Mucosa of descending colon (tissue), 3 donors: ENCODE data around the gene SYTL1. TPM values are rescaled to one million over a fixed set of nuclear protein-coding genes. Genes with fewer than 3 reads are reported as not detected.

Experiments used
- ATAC-seq: fragments of 200-7000 bp; cut with Tn5 transposase; one replicate; pipeline ENCODE4 v1.9.1; 2020; ENCODE audit warnings: mild to moderate bottlenecking, moderate library complexity
- DNase-seq, 3 donors: peaks; one replicate each; pipeline ENCODE4 v3.0.0-alpha.2; 2020
- H3K36me3 ChIP-seq: fragments of 200-600 bp; one replicate; pipeline ENCODE4 v1.8.0; 2021; ENCODE audit warnings: low read depth, mild to moderate bottlenecking
- H3K4me1 ChIP-seq: fragments of 200-600 bp; one replicate; pipeline ENCODE4 v1.8.0; 2021; ENCODE audit warnings: low read depth, mild to moderate bottlenecking
- H3K4me3 ChIP-seq: fragments of 200-600 bp; one replicate; pipeline ENCODE4 v1.8.0; 2021; ENCODE audit warnings: mild to moderate bottlenecking
- H3K9me3 ChIP-seq: fragments of 200-600 bp; one replicate; pipeline ENCODE4 v1.8.0; 2021; ENCODE audit warnings: mild to moderate bottlenecking
- CTCF ChIP-seq: fragments of 200-600 bp; IDR thresholded peaks from one replicate; pipeline ENCODE4 v1.8.0; 2022; ENCODE audit warnings: antibody characterized with exemption, mild to moderate bottlenecking
- intact Hi-C, 2 donors: fragments of 100-400 bp; cut with DNase I in 1 of 2; cut with micrococcal nuclease in 1 of 2; formaldehyde crosslinking; loops; one replicate each; pipeline versions ENCODE4 v1.11.0 to v1.11.1; 2022; cut with DNase I, micrococcal nuclease
- total RNA-seq, 3 donors: library from RNA; stranded (reverse); fragmentation: NEBNext Ultra II Directional in 2 of 3; extraction: Animal tissue kit (Norgen Biotek cat#: 25700) in 2 of 3; gene quantifications; one replicate each; pipeline versions ENCODE4 v1.2.1 to v1.2.4, GENCODE V29; 2021 to 2023
- donor health status: DM: no; HTN: no; CAD: no; lungs with moderate emphysema.
- donor health status: DM: no; HTN: no; CAD: no.
- donor health status: DM: no; HTN: yes; CAD: no.

SYTL1 gene
- total RNA-seq, 3 donors from 2014 or later, result 4.2 to 9.7 (median 8.7) TPM

- no peak for TF ChIP-seq CTCF
- H3K4me1 ChIP-seq, result peaks cover 3% of the 10 kb centered on the region
- ATAC-seq, result no peak
- no peaks in the 10 kb centered on the region for H3K9me3 ChIP-seq
- no peak for DNase-seq
- intact Hi-C loops, result loop anchor here (5.0 kb wide), 2 partner anchors 85 to 90 kb away; partner anchors contain the start of gene GPR3 (in 1 of the 2)
- no peak overlapping the region for H3K4me3 ChIP-seq
- no peaks in the 10 kb centered on the region for H3K36me3 ChIP-seq
These were observed 39.2 kb upstream of the SYTL1 start for GRCh38 chr1:27302612-27303011.

- no peak for TF ChIP-seq CTCF
- H3K4me1 ChIP-seq, result peaks cover 3% of the 10 kb centered on the region
- DNase-seq (no peak), ATAC-seq (no peak)
- no peaks in the 10 kb centered on the region for H3K36me3 ChIP-seq
- intact Hi-C loops, result loop anchor here (5.0 kb wide), 2 partner anchors 84 to 89 kb away; partner anchors contain the start of gene GPR3 (in 1 of the 2)
- H3K4me3 ChIP-seq, result no peak overlapping the region
- no peaks in the 10 kb centered on the region for H3K9me3 ChIP-seq
These were observed 38.3 kb upstream of the SYTL1 start for GRCh38 chr1:27303509-27303908.

GRCh38 chr1:27306071-27306470 lies 35.8 kb upstream of the SYTL1 start:
- intact Hi-C loops, result no loop called here
- no peaks in the 10 kb centered on the region for H3K9me3 ChIP-seq
- peaks cover 1% of the 10 kb centered on the region for H3K4me1 ChIP-seq
- H3K4me3 ChIP-seq, result no peak overlapping the region
- TF ChIP-seq CTCF, result no peak
- DNase-seq (no peak), ATAC-seq (no peak)
- H3K36me3 ChIP-seq, result no peaks in the 10 kb centered on the region

GRCh38 chr1:27306892-27307761 lies 34.7 kb upstream of the SYTL1 start:
- Histone ChIP-seq H3K4me1 (no peaks in the 10 kb centered on the region), H3K4me3 (no peak overlapping the region), H3K9me3 (no peaks in the 10 kb centered on the region), H3K36me3 (no peaks in the 10 kb centered on the region)
- no peak for TF ChIP-seq CTCF
- peak; percentile 77 for ATAC-seq
- intact Hi-C loops, result no loop called here
- peak in 1 of 3 donors; percentile 28 for DNase-seq

GRCh38 chr1:27307874-27308598 lies 33.8 kb upstream of the SYTL1 start:
- no peaks in the 10 kb centered on the region for H3K4me1 ChIP-seq
- H3K9me3 ChIP-seq, result no peaks in the 10 kb centered on the region
- no peak overlapping the region for H3K4me3 ChIP-seq
- H3K36me3 ChIP-seq, result no peaks in the 10 kb centered on the region
- TF ChIP-seq CTCF, result no peak
- DNase-seq (no peak), ATAC-seq (no peak)
- intact Hi-C loops, result no loop called here
